DOHH2 (cell line): Measurements from ENCODE around the gene SLC28A3.

Experiments used
- H3F3A ChIP-seq: fragments of 200-600 bp; sonication (generic), shearing (Covaris generic); 2 replicates; pipeline ENCODE4 v1.6.0; 2016; ENCODE audit warnings: antibody characterized with exemption, mild to moderate bottlenecking; ENCODE audit not compliant: control insufficient read depth, insufficient read depth
- H3K27ac ChIP-seq: fragments of 200-600 bp; sonication (generic); 2 replicates; pipeline ENCODE4 v1.5.1; 2014; ENCODE audit warnings: low read depth, mild to moderate bottlenecking, low read length, moderate library complexity
- H3K27me3 ChIP-seq: fragments of 200-600 bp; sonication (generic); 2 replicates; pipeline ENCODE4 v1.6.1; 2014; ENCODE audit warnings: mild to moderate bottlenecking, low read length, mixed read lengths; ENCODE audit not compliant: control insufficient read depth
- H3K36me3 ChIP-seq: fragments of 200-600 bp; sonication (generic); 2 replicates; pipeline ENCODE4 v1.6.1; 2014; ENCODE audit warnings: mild to moderate bottlenecking, low read length, moderate library complexity, mixed read lengths; ENCODE audit not compliant: control insufficient read depth
- H3K4me1 ChIP-seq: fragments of 200-600 bp; sonication (generic); 2 replicates; pipeline ENCODE4 v1.6.1; 2014; ENCODE audit warnings: mild to moderate bottlenecking, low read length, mixed read lengths; ENCODE audit not compliant: control insufficient read depth
- H3K4me2 ChIP-seq: fragments of 200-600 bp; sonication (generic); 2 replicates; pipeline ENCODE4 v1.6.0; 2014; ENCODE audit warnings: mild to moderate bottlenecking, low read length, moderate library complexity
- H3K4me3 ChIP-seq: fragments of 200-600 bp; sonication (generic); 2 replicates; pipeline ENCODE4 v1.5.1; 2014; ENCODE audit warnings: mild to moderate bottlenecking, low read length, mixed read lengths
- H3K79me2 ChIP-seq: fragments of 200-600 bp; sonication (generic); 2 replicates; pipeline ENCODE4 v1.6.1; 2014; ENCODE audit warnings: mild to moderate bottlenecking, low read length, mixed read lengths; ENCODE audit not compliant: control insufficient read depth
- H3K9me2 ChIP-seq: fragments of 200-600 bp; sonication (generic); replicated peaks from 2 replicates; pipeline ENCODE4 v1.6.1; 2014; ENCODE audit warnings: mild to moderate bottlenecking, low read length, mixed read lengths; ENCODE audit not compliant: control insufficient read depth
- H3K9me3 ChIP-seq: fragments of 200-600 bp; sonication (generic); 2 replicates; pipeline ENCODE4 v1.6.1; 2014; ENCODE audit warnings: antibody characterized with exemption, low read length, mixed read lengths; ENCODE audit not compliant: control insufficient read depth, insufficient read depth
- H4K20me1 ChIP-seq: fragments of 200-600 bp; sonication (generic); 2 replicates; pipeline ENCODE4 v1.6.0; 2014; ENCODE audit warnings: low read depth, mild to moderate bottlenecking, antibody characterized with exemption, low read length, moderate library complexity; ENCODE audit not compliant: control insufficient read depth, insufficient read depth
- CTCF ChIP-seq: fragments of 200-600 bp; sonication (generic); IDR thresholded peaks from one replicate; pipeline ENCODE4 v1.5.1; 2014; ENCODE audit warnings: antibody characterized with exemption, mild to moderate bottlenecking, low read depth, low read length; ENCODE audit not compliant: poor library complexity, severe bottlenecking
- EZH2phosphoT487 ChIP-seq: fragments of 200-600 bp; sonication (generic); IDR thresholded peaks from 2 replicates; pipeline ENCODE4 v1.6.1; 2017; ENCODE audit warnings: borderline replicate concordance, mild to moderate bottlenecking, antibody characterized with exemption, low read length, moderate library complexity, mixed read lengths

SLC28A3 gene

DNA sequence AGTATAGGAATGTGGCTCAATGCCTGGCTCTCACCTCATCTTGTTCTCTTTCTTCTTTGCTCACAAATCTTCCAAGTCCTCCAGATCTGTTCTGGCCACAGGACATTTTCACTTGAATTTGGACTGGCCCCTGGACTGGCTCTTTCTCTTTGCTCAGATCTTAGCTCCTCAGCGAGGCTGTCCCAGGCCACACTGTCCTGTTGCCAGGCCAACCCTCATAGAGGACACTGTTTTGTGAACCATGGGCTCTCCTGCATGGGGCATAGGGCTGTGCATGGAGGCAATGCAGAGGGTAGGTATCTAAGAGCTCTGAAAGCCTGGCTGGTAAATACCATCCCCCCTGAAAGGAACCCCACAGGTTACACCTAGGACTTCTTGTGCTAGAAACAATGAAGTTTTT is 13.5 kb upstream of the SLC28A3 start:
- H3K4me1 ChIP-seq = no peaks in the 10 kb centered on the region
- no peaks in the 10 kb centered on the region for H3F3A ChIP-seq
- no peaks in the 10 kb centered on the region for H4K20me1 ChIP-seq
- no peaks in the 10 kb centered on the region for H3K79me2 ChIP-seq
- H3K27me3 ChIP-seq = no peaks in the 10 kb centered on the region
- no peaks in the 10 kb centered on the region for H3K9me3 ChIP-seq
- H3K4me3 ChIP-seq = no peak overlapping the region
- H3K4me2 ChIP-seq = no peak overlapping the region
- H3K27ac ChIP-seq = no peak overlapping the region
- TF ChIP-seq EZH2phosphoT487 (no peak), CTCF (no peak)
- no peaks in the 10 kb centered on the region for H3K36me3 ChIP-seq
- H3K9me2 ChIP-seq = no peaks in the 10 kb centered on the region

GRCh38 chr9:84349671-84350070 is 9.1 kb upstream of the SLC28A3 start:
- H3K79me2 ChIP-seq = no peaks in the 10 kb centered on the region
- no peaks in the 10 kb centered on the region for H3K4me1 ChIP-seq
- H4K20me1 ChIP-seq = no peaks in the 10 kb centered on the region
- H3K9me2 ChIP-seq = no peaks in the 10 kb centered on the region
- no peak overlapping the region for H3K4me3 ChIP-seq
- H3K4me2 ChIP-seq = no peak overlapping the region
- no peaks in the 10 kb centered on the region for H3K9me3 ChIP-seq
- H3F3A ChIP-seq = no peaks in the 10 kb centered on the region
- H3K36me3 ChIP-seq = no peaks in the 10 kb centered on the region
- TF ChIP-seq CTCF (no peak), EZH2phosphoT487 (no peak)
- H3K27me3 ChIP-seq = no peaks in the 10 kb centered on the region
- no peak overlapping the region for H3K27ac ChIP-seq

GRCh38 chr9:84343111-84343521 is 2.6 kb upstream of the SLC28A3 start:
- H3K27ac ChIP-seq = no peak overlapping the region
- H3K4me2 ChIP-seq = no peak overlapping the region
- no peaks in the 10 kb centered on the region for H4K20me1 ChIP-seq
- no peak overlapping the region for H3K4me3 ChIP-seq
- H3K27me3 ChIP-seq = no peaks in the 10 kb centered on the region
- no peaks in the 10 kb centered on the region for H3K36me3 ChIP-seq
- H3K9me3 ChIP-seq = no peaks in the 10 kb centered on the region
- H3F3A ChIP-seq = no peaks in the 10 kb centered on the region
- no peaks in the 10 kb centered on the region for H3K4me1 ChIP-seq
- H3K79me2 ChIP-seq = no peaks in the 10 kb centered on the region
- TF ChIP-seq EZH2phosphoT487 (no peak), CTCF (no peak)
- no peaks in the 10 kb centered on the region for H3K9me2 ChIP-seq

GRCh38 chr9:84339962-84340361 is 596 bp downstream of the SLC28A3 start:
- Histone ChIP-seq H3K4me3 (no peak overlapping the region), H3K9me3 (no peaks in the 10 kb centered on the region), H3F3A (no peaks in the 10 kb centered on the region), H3K4me2 (no peak overlapping the region), H3K4me1 (no peaks in the 10 kb centered on the region), H3K9me2 (no peaks in the 10 kb centered on the region), H3K27me3 (no peaks in the 10 kb centered on the region), H3K27ac (no peak overlapping the region), H3K79me2 (no peaks in the 10 kb centered on the region), H4K20me1 (no peaks in the 10 kb centered on the region), H3K36me3 (no peaks in the 10 kb centered on the region)
- TF ChIP-seq EZH2phosphoT487 = no peak
